ENCODE measurements around the gene ITGAD. TPM values are rescaled to one million over a fixed set of nuclear protein-coding genes. Genes with fewer than 3 reads are reported as not detected.
A peak's percentile ranks its signal among the peaks of the same experiment; 100 is the strongest.

Gene ITGAD
- total RNA-seq, 1 experiment from 2014 or later: not detected

- Histone ChIP-seq H3K79me1 (ENCODE audit: insufficient read depth, low read depth, low read length, poor library complexity, severe bottlenecking) (no peaks in the 10 kb centered on the region), H4K5ac (ENCODE audit: insufficient read length, low read depth, low read length) (no peak overlapping the region), H3K27ac (ENCODE audit: insufficient read length, low read depth, low read length) (no peak overlapping the region), H2BK12ac (ENCODE audit: insufficient read length, low read depth, low read length) (no peak overlapping the region), H3K56ac (ENCODE audit: insufficient read length, low read depth, low read length) (no peak overlapping the region), H2AFZ (ENCODE audit: low read length) (no peak overlapping the region), H3T11ph (ENCODE audit: low read length) (no peak overlapping the region), H3K14ac (ENCODE audit: insufficient read depth, low read length) (no peak overlapping the region), H2BK5ac (ENCODE audit: insufficient read length, low read length) (no peak overlapping the region), H3K79me2 (ENCODE audit: insufficient read depth, low read length) (no peaks in the 10 kb centered on the region), H3K27me3 (ENCODE audit: insufficient read depth, low read length) (peaks cover 8% of the 10 kb centered on the region; the same call in 1 of the 2 replicates), H2BK15ac (ENCODE audit: low read depth, low read length) (no peak overlapping the region), H4K20me1 (ENCODE audit: control insufficient read depth, insufficient read depth, insufficient read length) (no peaks in the 10 kb centered on the region), H4K8ac (replicated peaks; ENCODE audit: insufficient read length, low read depth, low read length) (no peak overlapping the region), H2BK20ac (ENCODE audit: low read depth, low read length, poor library complexity, severe bottlenecking) (no peak overlapping the region), H4K91ac (ENCODE audit: insufficient read length, low read depth, low read length) (no peak overlapping the region), H3K4me1 (ENCODE audit: insufficient read depth, low read length) (no peaks in the 10 kb centered on the region), H3K23me2 (ENCODE audit: insufficient read length, low read depth, low read length, poor library complexity, severe bottlenecking) (no peaks in the 10 kb centered on the region), H2BK120ac (ENCODE audit: low read depth, low read length, poor library complexity, severe bottlenecking) (no peak overlapping the region), H3K4me2 (ENCODE audit: insufficient read depth, insufficient read length, low read length) (no peak overlapping the region), H3K4ac (ENCODE audit: low read depth, low read length) (no peak overlapping the region), H3K18ac (ENCODE audit: insufficient read length, low read depth, low read length) (no peak overlapping the region), H3K9ac (ENCODE audit: extremely low read depth, insufficient read length, low read length) (no peak overlapping the region), H2AK5ac (ENCODE audit: insufficient read length, low read length) (no peak overlapping the region), H3K23ac (ENCODE audit: insufficient read length, low read depth, low read length) (no peak overlapping the region), H3K9me3 (ENCODE audit: control insufficient read depth, low read depth, low read length) (no peaks in the 10 kb centered on the region)
- Mint-ChIP-seq H3K4me1 (no peaks in the 10 kb centered on the region), H3K27me3 (ENCODE audit: low read depth) (peaks cover 16% of the 10 kb centered on the region), H3K36me3 (ENCODE audit: insufficient read depth in 1 of 3, low read depth in 3 of 3) (no peaks in the 10 kb centered on the region), H3K27ac (no peak overlapping the region), H3K4me3 (peak overlapping the region in 1 of 2 experiments; percentile 29; a peak in 1 of 5 replicates), H3K9me3 (no peaks in the 10 kb centered on the region; a peak in 3 of 5 replicates)
- no peak for TF ChIP-seq CTCF (conservative IDR thresholded peaks at IDR 0.05)
- DNase-seq: peak; percentile 16
- no CpG with 5 or more reads among the region's 12 CpGs for WGBS (ENCODE audit: extremely low coverage, insufficient read length, low lambda C conversion rate)
Measured at GRCh38 chr16:31423801-31424200, 30.7 kb downstream of the ITGAD start.

Data from H9 (cell line).